ENCODE measurements around the gene MAP3K8. TPM values are rescaled to one million over a fixed set of nuclear protein-coding genes. Genes with fewer than 3 reads are reported as not detected.
A peak's percentile ranks its signal among the peaks of the same experiment; 100 is the strongest.

MAP3K8 gene
- total RNA-seq, 4 donors from 2014 or later = 18.4 to 63.8 (median 28.5) TPM

- peak; percentile 10 for ATAC-seq
- TF ChIP-seq POLR2AphosphoS5 (IDR thresholded peaks at IDR 0.05) (no peak), POLR2A (IDR thresholded peaks at IDR 0.05) (no peak), CTCF (IDR thresholded peaks at IDR 0.05) (no peak), EP300 (IDR thresholded peaks at IDR 0.05) (no peak)
- peaks cover 13 to 72% (median 36%) of the 10 kb centered on the region in 3 donors for H3K4me1 ChIP-seq
These were observed 25.3 kb downstream of the MAP3K8 start for GRCh38 chr10:30459283-30459682.

GRCh38 chr10:30460121-30460520 is 26.1 kb downstream of the MAP3K8 start:
- no peak overlapping the region for H3K4me3 ChIP-seq
- WGBS, 2 donors (ENCODE audit: low coverage in 1 of 2) = 40 to 66% methylated on average over 2 to 3 of the region's 3 CpGs
- no peak for ATAC-seq
- no peaks in the 10 kb centered on the region for H3K27me3 ChIP-seq
- TF ChIP-seq POLR2A (IDR thresholded peaks at IDR 0.05) (no peak), CTCF (IDR thresholded peaks at IDR 0.05) (no peak), POLR2AphosphoS5 (IDR thresholded peaks at IDR 0.05) (peak; percentile 67)
- peaks cover 10 to 70% (median 35%) of the 10 kb centered on the region in 3 donors for H3K4me1 ChIP-seq
- H3K9me3 ChIP-seq = no peaks in the 10 kb centered on the region
- H3K27ac ChIP-seq = peak overlapping the region in 3 of 4 donors; percentile 80 to 86 (median 82)
- H3K36me3 ChIP-seq = peaks cover 0 to 55% of the 10 kb centered on the region in 2 donors

More at GRCh38 chr10:30459283-30459682, 25.3 kb downstream of the MAP3K8 start:
- Histone ChIP-seq H3K4me3 (no peak overlapping the region), H3K27ac (peak overlapping the region in 3 of 4 donors; percentile 80 to 86 (median 82)), H3K27me3 (no peaks in the 10 kb centered on the region), H3K36me3 (peaks cover 0 to 55% of the 10 kb centered on the region in 2 donors), H3K9me3 (no peaks in the 10 kb centered on the region)
- WGBS, 2 donors (ENCODE audit: low coverage in 1 of 2) = 79 to 91% methylated on average over 6 of the region's 6 CpGs

- TF ChIP-seq EP300 (IDR thresholded peaks at IDR 0.05) (no peak), POLR2AphosphoS5 (IDR thresholded peaks at IDR 0.05) (no peak), POLR2A (IDR thresholded peaks at IDR 0.05) (no peak), CTCF (IDR thresholded peaks at IDR 0.05) (no peak)
- H3K36me3 ChIP-seq = peaks cover 0 to 52% of the 10 kb centered on the region in 2 donors
- no peaks in the 10 kb centered on the region for H3K27me3 ChIP-seq
- peaks cover 2 to 46% (median 18%) of the 10 kb centered on the region in 3 donors for H3K4me1 ChIP-seq
- WGBS, 2 donors (ENCODE audit: low coverage in 1 of 2) = 64 to 75% methylated on average over 4 of the region's 4 CpGs
- H3K4me3 ChIP-seq = no peak overlapping the region
- H3K9me3 ChIP-seq = no peaks in the 10 kb centered on the region
- ATAC-seq = no peak
- peak overlapping the region in 2 of 4 donors; percentile 35 to 86 for H3K27ac ChIP-seq
These were observed 28.5 kb downstream of the MAP3K8 start for GRCh38 chr10:30462513-30462912.

GRCh38 chr10:30463944-30464451 is 30.0 kb downstream of the MAP3K8 start:
- H3K27me3 ChIP-seq = no peaks in the 10 kb centered on the region
- 71 to 75% methylated on average over 1 to 2 of the region's 2 CpGs for WGBS, 2 donors (ENCODE audit: low coverage in 1 of 2)
- peaks cover 2 to 37% (median 14%) of the 10 kb centered on the region in 3 donors for H3K4me1 ChIP-seq
- no peaks in the 10 kb centered on the region for H3K9me3 ChIP-seq
- H3K36me3 ChIP-seq = peaks cover 0 to 38% of the 10 kb centered on the region in 2 donors
- no peak overlapping the region for H3K4me3 ChIP-seq
- ATAC-seq = peak; percentile 36
- H3K27ac ChIP-seq = peak overlapping the region in 2 of 4 donors; percentile 42 to 86
- peak; percentile 5 for TF ChIP-seq POLR2AphosphoS5 (IDR thresholded peaks at IDR 0.05)
- TF ChIP-seq EP300 (IDR thresholded peaks at IDR 0.05) = no peak

GRCh38 chr10:30464675-30465074 is 30.7 kb downstream of the MAP3K8 start:
- peak overlapping the region in 2 of 4 donors; percentile 42 to 86 for H3K27ac ChIP-seq
- TF ChIP-seq POLR2A (IDR thresholded peaks at IDR 0.05) (no peak), EP300 (IDR thresholded peaks at IDR 0.05) (no peak), POLR2AphosphoS5 (IDR thresholded peaks at IDR 0.05) (no peak), CTCF (IDR thresholded peaks at IDR 0.05) (no peak)
- WGBS, 2 donors (ENCODE audit: low coverage in 1 of 2) = 100% methylated on average over 2 of the region's 3 CpGs; no CpG with 5 or more reads in 1 of the 2 donors

More at GRCh38 chr10:30464675-30465074, 30.7 kb downstream of the MAP3K8 start:
- Histone ChIP-seq H3K4me3 (no peak overlapping the region), H3K9me3 (no peaks in the 10 kb centered on the region), H3K27me3 (no peaks in the 10 kb centered on the region), H3K4me1 (peaks cover 2 to 33% (median 11%) of the 10 kb centered on the region in 3 donors), H3K36me3 (peaks cover 0 to 31% of the 10 kb centered on the region in 2 donors)
- no peak for ATAC-seq

All from gastroesophageal sphincter (tissue), 4 donors.